Stimulated activated CD8-positive, alpha-beta memory T cell treated with anti-CD3 and anti-CD28 coated beads, Interleukin-12 subunit alpha, Interleukin-12 subunit beta, amount 100 ng/mL, for 24 hours (primary cell): ENCODE measurements around the gene MYO18A.
"Not testable (repeated sequence)": the region's sequence is repeated elsewhere in the genome, so short reads cannot be mapped to it uniquely, and the experiment has no call there.

Experiments
- DNase-seq: peaks from one replicate; pipeline ENCODE4 v3.0.0-alpha.2; 2020; ENCODE audit errors: extremely low read depth

MYO18A gene

GRCh38 chr17:29180034-29180787 is at the start of gene MYO18A:
TSS of gene MYO18A (minus strand) at chr17:29180398. CDS start at chr17:29166940, 13,458 bp downstream.
- DNase-seq = peak; percentile 48

- DNase-seq = no peak
These were observed 45.2 kb upstream of the MYO18A start for GRCh38 chr17:29225396-29225795.

GRCh38 chr17:29221338-29221737 is 41.1 kb upstream of the MYO18A start:
- DNase-seq = not testable (repeated sequence)

GRCh38 chr17:29219378-29220047 is 39.3 kb upstream of the MYO18A start:
- DNase-seq = peak; percentile 34

GRCh38 chr17:29216856-29217255 is 36.7 kb upstream of the MYO18A start:
- no peak for DNase-seq

- DNase-seq = no peak
These were observed 36.0 kb upstream of the MYO18A start for GRCh38 chr17:29216181-29216580.

GRCh38 chr17:29215717-29216116 is 35.5 kb upstream of the MYO18A start:
- DNase-seq = no peak

GRCh38 chr17:29215174-29215573 is 35.0 kb upstream of the MYO18A start:
- no peak for DNase-seq

- no peak for DNase-seq
These were observed 34.3 kb upstream of the MYO18A start for GRCh38 chr17:29214215-29215146.

GRCh38 chr17:29212681-29213121 is 32.5 kb upstream of the MYO18A start:
- no peak for DNase-seq

- no peak for DNase-seq
These were observed 32.0 kb upstream of the MYO18A start for GRCh38 chr17:29212094-29212631.

- DNase-seq = no peak
These were observed 30.7 kb upstream of the MYO18A start for GRCh38 chr17:29210879-29211278.

- DNase-seq = no peak
These were observed 28.9 kb upstream of the MYO18A start for GRCh38 chr17:29209073-29209472.

- no peak for DNase-seq
These were observed 27.8 kb upstream of the MYO18A start for GRCh38 chr17:29207975-29208374.

- DNase-seq = no peak
These were observed 24.8 kb upstream of the MYO18A start for GRCh38 chr17:29205047-29205446.

GRCh38 chr17:29204068-29204804 is 24.0 kb upstream of the MYO18A start:
- not testable (repeated sequence) for DNase-seq

- no peak for DNase-seq
These were observed 17.5 kb upstream of the MYO18A start for GRCh38 chr17:29197516-29198272.

- DNase-seq = no peak
These were observed 16.7 kb upstream of the MYO18A start for GRCh38 chr17:29196769-29197515.

GRCh38 chr17:29195465-29196081 is 15.4 kb upstream of the MYO18A start:
- no peak for DNase-seq
